GM12878 (cell line): ENCODE measurements around the gene MEG3. TPM values are rescaled to one million over a fixed set of nuclear protein-coding genes. Genes with fewer than 3 reads are reported as not detected.

Experiments used
- BRCA1 ChIP-seq: IDR thresholded peaks from 2 replicates; pipeline ENCODE4 v1.6.1; 2011; ENCODE audit warnings: low read depth, low read length, improper control_type of control experiment
- CBX3 ChIP-seq: fragments of 200-600 bp; sonication (generic); IDR thresholded peaks from 2 replicates; pipeline ENCODE4 v1.6.1; 2016; ENCODE audit warnings: low read depth, borderline replicate concordance
- CHD1 ChIP-seq: IDR thresholded peaks from 2 replicates; pipeline ENCODE4 v1.6.1; 2012; ENCODE audit warnings: low read depth, low read length, improper control_type of control experiment
- FOXK2 ChIP-seq: fragments of 450-650 bp; IDR thresholded peaks from 2 replicates; pipeline ENCODE4 v1.6.1; 2017; ENCODE audit warnings: mild to moderate bottlenecking, moderate library complexity
- MEF2A ChIP-seq: IDR thresholded peaks from 2 replicates; pipeline ENCODE4 v1.6.1; 2011; ENCODE audit warnings: low read depth, mild to moderate bottlenecking, low read length, moderate library complexity; ENCODE audit not compliant: insufficient read depth
- POLR2AphosphoS5 ChIP-seq: IDR thresholded peaks from 2 replicates; pipeline ENCODE4 v1.6.1; 2011; ENCODE audit warnings: mild to moderate bottlenecking, low read length, inconsistent platforms
- SIX5 ChIP-seq: IDR thresholded peaks from 2 replicates; pipeline ENCODE4 v1.6.1; 2011; ENCODE audit warnings: mild to moderate bottlenecking, low read depth, low read length, moderate library complexity; ENCODE audit not compliant: severe bottlenecking
- TBL1XR1 ChIP-seq: IDR thresholded peaks from 2 replicates; pipeline ENCODE4 v1.6.1; 2012; ENCODE audit warnings: low read depth, low read length, improper control_type of control experiment
- polyA plus RNA-seq, 11 experiments: library from polyadenylated mRNA; depleted of rRNA in 4 of 11; unstranded in 6 of 11; stranded (reverse) in 5 of 11; fragments of >200 nt; fragmentation: Nextera tagmentation in 4 of 11; fragmentation: Illumina TruSeq in 1 of 11; extraction: Ambion mirVana in 4 of 11; extraction: Trizol in 1 of 11; gene quantifications; 1 replicate in 1 of 11; 2 replicates in 10 of 11; pipeline versions ENCODE4 v1.2.1 to v1.2.3, GENCODE V29; 2011 to 2016; ENCODE audit warnings: inconsistent platforms in 2 of 11, missing spikeins in 2 of 11, low read depth in 1 of 11
- total RNA-seq, 4 experiments: library from RNA; depleted of rRNA in 3 of 4; stranded (reverse); fragments of >200 nt in 3 of 4; fragmentation: Illumina TruSeq in 1 of 4; extraction: Trizol in 1 of 4; gene quantifications; 2 replicates each; pipeline versions ENCODE4 v1.2.1 to v1.2.3, GENCODE V29; 2013 to 2021
- TF ChIP-seq, protein P1 (sequence below): fragments of 450-650 bp; IDR thresholded peaks from 2 replicates; pipeline ENCODE4 v1.6.1; 2017; ENCODE audit warnings: mild to moderate bottlenecking, moderate library complexity

MEG3 gene
- total and polyA plus RNA-seq, 10 of the 15 experiments (the other 5 are each of a cell fraction or from before 2014, with no cell fraction given) = 0.03 to 2.9 (median 0.95) TPM; not detected in 7

DNA sequence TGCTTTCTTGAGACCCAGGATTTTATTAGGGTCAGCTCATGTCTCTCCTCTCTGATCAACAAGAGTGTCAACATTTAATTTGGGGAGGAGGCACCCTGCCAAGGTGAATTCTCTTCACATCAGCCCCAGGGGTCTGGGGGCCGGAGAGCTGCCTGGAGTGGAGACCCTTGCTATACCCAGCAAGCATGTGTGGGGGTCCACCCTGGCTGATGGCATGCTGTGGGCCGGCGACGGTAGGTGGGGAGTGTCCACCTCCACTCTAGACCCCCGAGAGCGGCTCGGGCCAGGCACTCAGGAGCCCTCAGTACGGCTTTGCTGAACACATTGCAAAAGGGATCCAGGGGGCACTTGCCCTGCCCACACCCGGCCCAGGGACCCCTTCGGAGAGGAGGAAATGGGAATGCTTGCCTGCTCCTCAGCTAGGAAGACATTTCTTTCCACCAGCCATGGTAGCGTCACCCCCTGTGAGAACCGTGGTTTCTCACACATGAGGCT, 10.4 kb downstream of the MEG3 start (continued):
- TF ChIP-seq SIX5 (no peak), FOXK2 (no peak), BRCA1 (no peak), MEF2A (no peak), POLR2AphosphoS5 (no peak), CBX3 (no peak), CHD1 (no peak), TBL1XR1 (no peak)
- TF ChIP-seq, protein P1, sequence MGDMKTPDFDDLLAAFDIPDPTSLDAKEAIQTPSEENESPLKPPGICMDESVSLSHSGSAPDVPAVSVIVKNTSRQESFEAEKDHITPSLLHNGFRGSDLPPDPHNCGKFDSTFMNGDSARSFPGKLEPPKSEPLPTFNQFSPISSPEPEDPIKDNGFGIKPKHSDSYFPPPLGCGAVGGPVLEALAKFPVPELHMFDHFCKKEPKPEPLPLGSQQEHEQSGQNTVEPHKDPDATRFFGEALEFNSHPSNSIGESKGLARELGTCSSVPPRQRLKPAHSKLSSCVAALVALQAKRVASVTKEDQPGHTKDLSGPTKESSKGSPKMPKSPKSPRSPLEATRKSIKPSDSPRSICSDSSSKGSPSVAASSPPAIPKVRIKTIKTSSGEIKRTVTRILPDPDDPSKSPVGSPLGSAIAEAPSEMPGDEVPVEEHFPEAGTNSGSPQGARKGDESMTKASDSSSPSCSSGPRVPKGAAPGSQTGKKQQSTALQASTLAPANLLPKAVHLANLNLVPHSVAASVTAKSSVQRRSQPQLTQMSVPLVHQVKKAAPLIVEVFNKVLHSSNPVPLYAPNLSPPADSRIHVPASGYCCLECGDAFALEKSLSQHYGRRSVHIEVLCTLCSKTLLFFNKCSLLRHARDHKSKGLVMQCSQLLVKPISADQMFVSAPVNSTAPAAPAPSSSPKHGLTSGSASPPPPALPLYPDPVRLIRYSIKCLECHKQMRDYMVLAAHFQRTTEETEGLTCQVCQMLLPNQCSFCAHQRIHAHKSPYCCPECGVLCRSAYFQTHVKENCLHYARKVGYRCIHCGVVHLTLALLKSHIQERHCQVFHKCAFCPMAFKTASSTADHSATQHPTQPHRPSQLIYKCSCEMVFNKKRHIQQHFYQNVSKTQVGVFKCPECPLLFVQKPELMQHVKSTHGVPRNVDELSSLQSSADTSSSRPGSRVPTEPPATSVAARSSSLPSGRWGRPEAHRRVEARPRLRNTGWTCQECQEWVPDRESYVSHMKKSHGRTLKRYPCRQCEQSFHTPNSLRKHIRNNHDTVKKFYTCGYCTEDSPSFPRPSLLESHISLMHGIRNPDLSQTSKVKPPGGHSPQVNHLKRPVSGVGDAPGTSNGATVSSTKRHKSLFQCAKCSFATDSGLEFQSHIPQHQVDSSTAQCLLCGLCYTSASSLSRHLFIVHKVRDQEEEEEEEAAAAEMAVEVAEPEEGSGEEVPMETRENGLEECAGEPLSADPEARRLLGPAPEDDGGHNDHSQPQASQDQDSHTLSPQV = no peak
